ENCODE measurements around the gene IL5.
A peak's percentile ranks its signal among the peaks of the same experiment; 100 is the strongest.

Gene IL5

DNA sequence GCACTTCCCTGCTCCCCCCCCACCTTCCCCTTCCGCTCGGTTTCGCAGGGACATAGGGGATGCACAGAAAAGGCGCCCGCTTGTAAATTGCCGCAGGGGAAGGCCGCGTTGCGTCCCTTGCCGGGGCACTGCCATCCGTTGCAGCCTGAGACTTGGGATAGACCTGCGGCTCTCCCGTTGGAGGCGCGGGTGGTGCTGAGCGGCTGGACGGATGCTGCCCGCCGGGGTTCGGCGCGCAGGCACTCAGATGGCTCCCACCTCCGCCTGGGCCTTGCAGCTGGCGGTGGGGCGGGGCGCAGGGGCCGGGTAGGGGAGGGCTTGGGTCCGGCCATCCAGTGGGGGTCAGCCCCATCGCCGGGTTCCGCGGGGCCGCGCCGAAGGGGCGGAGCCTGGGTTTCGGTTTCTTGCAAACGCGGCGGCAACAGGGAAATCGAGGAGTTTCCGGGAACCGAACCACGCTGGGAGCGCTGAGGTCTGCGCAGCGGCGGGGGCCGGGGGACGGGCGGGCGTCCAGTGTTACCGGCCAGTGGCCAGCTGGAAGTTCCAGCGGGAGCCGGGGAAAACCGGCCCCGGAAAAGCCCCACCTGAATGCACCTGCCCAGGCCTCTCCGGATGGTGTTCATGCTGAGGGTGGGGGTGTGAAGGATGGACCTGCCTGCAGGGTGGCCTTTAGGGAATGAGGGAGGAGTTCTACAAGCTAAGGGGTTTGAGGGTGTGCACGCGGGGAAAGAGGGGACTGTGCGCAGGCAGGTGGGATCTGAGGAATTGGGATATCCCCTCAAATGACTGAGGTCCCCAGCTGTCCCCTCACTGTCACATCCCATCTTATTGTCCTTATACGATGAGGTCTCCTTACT, 46.5 kb downstream of the IL5 start:
- peaks cover 23% of the 10 kb centered on the region for H3K27me3 ChIP-seq (ENCODE audit: control insufficient read depth, insufficient read depth, low read length)
- peaks cover 7% of the 10 kb centered on the region for H3K4me1 ChIP-seq (ENCODE audit: control insufficient read depth, low read depth, low read length)
- H3K4me3 ChIP-seq (ENCODE audit: low read length) = peak overlapping the region; percentile 86
- no peaks in the 10 kb centered on the region for H3K36me3 ChIP-seq (ENCODE audit: control insufficient read depth, low read depth, low read length)
- H3K9ac ChIP-seq (ENCODE audit: low read length) = peak overlapping the region; percentile 44
- H3K9me3 ChIP-seq (ENCODE audit: control insufficient read depth, low read depth, low read length) = no peaks in the 10 kb centered on the region
- H3K27ac ChIP-seq (ENCODE audit: low read length) = no peak overlapping the region

DNA sequence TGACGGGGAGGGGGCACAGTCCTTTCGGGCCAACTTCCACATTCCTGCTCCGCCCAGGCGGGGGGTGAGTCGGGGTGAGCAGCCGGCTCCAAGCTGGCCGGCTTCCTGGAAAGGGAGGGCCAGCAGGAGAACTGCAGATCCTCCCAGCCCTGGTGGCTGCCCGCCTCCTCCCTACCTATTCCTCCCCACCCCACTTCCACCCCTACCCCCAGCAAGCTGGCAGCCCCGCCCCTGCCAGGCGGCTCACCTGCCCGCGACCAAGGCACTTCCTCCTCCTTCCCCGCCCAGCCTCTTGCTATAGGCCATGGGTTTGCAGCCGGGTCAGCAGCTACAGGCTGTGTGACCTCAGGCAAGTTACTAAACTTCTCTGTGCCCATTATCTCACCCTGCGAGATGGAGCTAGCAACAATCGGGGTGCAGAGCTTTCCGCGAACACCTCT, 47.1 kb downstream of the IL5 start:
- Histone ChIP-seq H3K36me3 (ENCODE audit: control insufficient read depth, low read depth, low read length) (no peaks in the 10 kb centered on the region), H3K27ac (ENCODE audit: low read length) (no peak overlapping the region), H3K9ac (ENCODE audit: low read length) (peak overlapping the region; percentile 44), H3K4me1 (ENCODE audit: control insufficient read depth, low read depth, low read length) (peaks cover 14% of the 10 kb centered on the region), H3K27me3 (ENCODE audit: control insufficient read depth, insufficient read depth, low read length) (peaks cover 29% of the 10 kb centered on the region), H3K9me3 (ENCODE audit: control insufficient read depth, low read depth, low read length) (no peaks in the 10 kb centered on the region), H3K4me3 (ENCODE audit: low read length) (peak overlapping the region; percentile 86)

GRCh38 chr5:132495667-132496190, 47.6 kb downstream of the IL5 start:
- peak overlapping the region; percentile 86 for H3K4me3 ChIP-seq (ENCODE audit: low read length)
- peaks cover 32% of the 10 kb centered on the region for H3K27me3 ChIP-seq (ENCODE audit: control insufficient read depth, insufficient read depth, low read length)
- H3K36me3 ChIP-seq (ENCODE audit: control insufficient read depth, low read depth, low read length) = no peaks in the 10 kb centered on the region
- H3K9me3 ChIP-seq (ENCODE audit: control insufficient read depth, low read depth, low read length) = no peaks in the 10 kb centered on the region
- H3K27ac ChIP-seq (ENCODE audit: low read length) = no peak overlapping the region
- H3K9ac ChIP-seq (ENCODE audit: low read length) = peak overlapping the region; percentile 25
- H3K4me1 ChIP-seq (ENCODE audit: control insufficient read depth, low read depth, low read length) = peaks cover 16% of the 10 kb centered on the region

DNA sequence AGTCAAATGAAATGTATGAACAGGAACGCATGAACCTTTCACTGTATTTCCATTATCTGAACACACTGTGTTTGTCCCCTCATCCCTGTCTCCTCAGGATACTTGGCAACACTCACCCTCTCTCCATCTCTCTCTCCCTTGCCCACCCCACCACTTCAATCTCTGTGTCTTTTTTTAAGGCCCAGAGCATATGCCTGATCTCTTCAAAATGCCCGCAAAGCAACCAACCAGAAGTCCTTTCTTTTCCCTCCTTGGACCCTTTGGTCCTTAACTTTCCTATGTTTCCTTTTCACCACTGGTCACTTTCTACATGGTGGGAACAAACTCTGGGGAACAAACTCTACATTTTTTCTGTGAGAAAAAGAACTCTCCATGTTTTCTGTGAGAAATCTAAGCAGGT, 49.5 kb downstream of the IL5 start:
- Histone ChIP-seq H3K27me3 (ENCODE audit: control insufficient read depth, insufficient read depth, low read length) (peaks cover 40% of the 10 kb centered on the region), H3K9me3 (ENCODE audit: control insufficient read depth, low read depth, low read length) (no peaks in the 10 kb centered on the region), H3K36me3 (ENCODE audit: control insufficient read depth, low read depth, low read length) (no peaks in the 10 kb centered on the region), H3K27ac (ENCODE audit: low read length) (no peak overlapping the region), H3K9ac (ENCODE audit: low read length) (no peak overlapping the region), H3K4me1 (ENCODE audit: control insufficient read depth, low read depth, low read length) (peaks cover 21% of the 10 kb centered on the region), H3K4me3 (ENCODE audit: low read length) (no peak overlapping the region)

GRCh38 chr5:132493241-132493640, 50.1 kb downstream of the IL5 start:
- Histone ChIP-seq H3K27ac (ENCODE audit: low read length) (no peak overlapping the region), H3K9me3 (ENCODE audit: control insufficient read depth, low read depth, low read length) (no peaks in the 10 kb centered on the region), H3K9ac (ENCODE audit: low read length) (no peak overlapping the region), H3K36me3 (ENCODE audit: control insufficient read depth, low read depth, low read length) (no peaks in the 10 kb centered on the region), H3K4me3 (ENCODE audit: low read length) (no peak overlapping the region), H3K4me1 (ENCODE audit: control insufficient read depth, low read depth, low read length) (peaks cover 21% of the 10 kb centered on the region), H3K27me3 (ENCODE audit: control insufficient read depth, insufficient read depth, low read length) (peaks cover 40% of the 10 kb centered on the region)

DNA sequence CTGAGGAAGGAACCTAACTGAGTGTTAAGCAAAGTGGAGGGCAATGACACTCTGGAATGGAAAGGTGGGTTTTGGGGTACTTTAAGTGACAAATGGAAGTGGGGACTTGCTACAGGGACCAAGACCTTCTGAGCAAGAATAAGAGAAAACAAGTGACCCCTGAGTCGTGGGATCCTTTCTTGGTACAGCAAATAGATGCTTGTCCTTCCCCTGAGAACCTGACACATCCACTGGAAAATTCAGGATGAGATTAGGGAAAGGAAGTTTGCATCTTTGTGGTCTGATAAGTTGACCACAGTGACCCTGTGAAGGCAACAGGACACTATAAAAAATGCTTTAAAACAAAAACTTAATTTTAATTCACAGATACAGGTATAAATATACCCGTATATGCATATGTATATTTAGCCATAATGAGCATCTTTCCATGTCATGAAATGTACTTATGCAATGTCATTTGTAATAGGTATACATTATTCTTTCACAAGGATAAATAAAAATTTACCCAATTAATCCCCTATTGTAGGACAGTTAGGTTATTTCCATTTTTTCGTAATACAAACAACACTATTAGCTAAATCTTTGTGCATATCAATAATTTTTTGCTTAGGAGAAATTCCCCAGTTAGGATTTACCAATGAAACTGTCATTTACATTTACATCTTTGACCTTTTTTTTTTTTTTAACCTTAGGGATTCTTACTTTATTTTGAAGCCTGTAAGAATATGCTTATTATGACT, 50.8 kb downstream of the IL5 start:
- Histone ChIP-seq H3K4me1 (ENCODE audit: control insufficient read depth, low read depth, low read length) (peaks cover 21% of the 10 kb centered on the region), H3K27me3 (ENCODE audit: control insufficient read depth, insufficient read depth, low read length) (peaks cover 40% of the 10 kb centered on the region), H3K9me3 (ENCODE audit: control insufficient read depth, low read depth, low read length) (no peaks in the 10 kb centered on the region), H3K27ac (ENCODE audit: low read length) (no peak overlapping the region), H3K36me3 (ENCODE audit: control insufficient read depth, low read depth, low read length) (no peaks in the 10 kb centered on the region), H3K9ac (ENCODE audit: low read length) (no peak overlapping the region), H3K4me3 (ENCODE audit: low read length) (no peak overlapping the region)
